ENCODE data around the gene NELFB. TPM values are rescaled to one million over a fixed set of nuclear protein-coding genes. Genes with fewer than 3 reads are reported as not detected.

NELFB gene
- total RNA-seq, 1 donor from 2014 or later = 47.7 TPM

- no peak overlapping the region for H3K4me3 ChIP-seq (ENCODE audit: low read depth, low read length)
- DNase-seq (ENCODE audit: low read depth) = no peak
- TF ChIP-seq CTCF (conservative IDR thresholded peaks at IDR 0.05; ENCODE audit: low read depth, low read length) = no peak
Measured at GRCh38 chr9:137320555-137321384, 65.6 kb downstream of the NELFB start.

GRCh38 chr9:137321726-137322361, 66.7 kb downstream of the NELFB start:
- DNase-seq (ENCODE audit: low read depth) = no peak
- TF ChIP-seq CTCF (conservative IDR thresholded peaks at IDR 0.05; ENCODE audit: low read depth, low read length) = no peak

More at GRCh38 chr9:137321726-137322361, 66.7 kb downstream of the NELFB start:
- no peak overlapping the region for H3K4me3 ChIP-seq (ENCODE audit: low read depth, low read length)

Other genes starting within 250 kb of the NELFB start
- 3.0 and 7.6 TPM in 2 replicates for gene ABCA2, start 227.1 kb upstream of the NELFB start, total RNA-seq
- not detected in 2 replicates for gene FUT7, start 223.2 kb upstream of the NELFB start, total RNA-seq
- 19.7 and 47.7 TPM in 2 replicates for gene NPDC1, start 209.2 kb upstream of the NELFB start, total RNA-seq
- gene ENTPD2, start 201.3 kb upstream of the NELFB start, total RNA-seq = 0.87 TPM in 1 of 2 replicates, not detected in the other
- gene SAPCD2, start 184.8 kb upstream of the NELFB start, total RNA-seq = 25.6 and 51.3 TPM in 2 replicates
- 2.1 and 2.2 TPM in 2 replicates for gene UAP1L1, start 177.8 kb upstream of the NELFB start, total RNA-seq
- gene MAN1B1, start 168.3 kb upstream of the NELFB start, total RNA-seq = 46.0 and 74.3 TPM in 2 replicates
- 66.9 and 125 TPM in 2 replicates for gene DPP7, start 140.6 kb upstream of the NELFB start, total RNA-seq
- gene GRIN1, start 116.2 kb upstream of the NELFB start, total RNA-seq = not detected in 2 replicates
- not detected in 2 replicates for gene LRRC26, start 85.3 kb upstream of the NELFB start, total RNA-seq
- not detected in 2 replicates for gene TMEM210, start 83.3 kb upstream of the NELFB start, total RNA-seq
- gene ANAPC2, start 66.8 kb upstream of the NELFB start, total RNA-seq = 16.7 TPM in 2 replicates
- 139 and 185 TPM in 2 replicates for gene SSNA1, start 66.7 kb upstream of the NELFB start, total RNA-seq
- 10.5 and 13.5 TPM in 2 replicates for gene TPRN, start 54.6 kb upstream of the NELFB start, total RNA-seq
- gene TMEM203, start 49.7 kb upstream of the NELFB start, total RNA-seq = 39.4 and 44.9 TPM in 2 replicates
- gene NDOR1, start 49.6 kb upstream of the NELFB start, total RNA-seq = 22.0 and 26.9 TPM in 2 replicates
- gene RNF208, start 33.1 kb upstream of the NELFB start, total RNA-seq = 0.22 and 1.5 TPM in 2 replicates
- gene CYSRT1, start 30.2 kb upstream of the NELFB start, total RNA-seq = 0.17 and 0.94 TPM in 2 replicates
- not detected in 2 replicates for gene RNF224, start 27.8 kb upstream of the NELFB start, total RNA-seq
- gene SLC34A3, start 24.4 kb upstream of the NELFB start, total RNA-seq = 0.07 TPM in 1 of 2 replicates, not detected in the other
- gene TUBB4B, start 14.0 kb upstream of the NELFB start, total RNA-seq = 725 and 1,240 TPM in 2 replicates
- gene STPG3, start 4.0 kb upstream of the NELFB start, total RNA-seq = not detected in 2 replicates
- gene TOR4A, start 22.4 kb downstream of the NELFB start, total RNA-seq = 48.5 and 56.1 TPM in 2 replicates
- 2.2 and 4.9 TPM in 2 replicates for gene NRARP, start 46.9 kb downstream of the NELFB start, total RNA-seq
- gene EXD3, start 167.8 kb downstream of the NELFB start, total RNA-seq = 4.1 and 29.2 TPM in 2 replicates
- 0.14 and 2.1 TPM in 2 replicates for gene NOXA1, start 168.1 kb downstream of the NELFB start, total RNA-seq
- gene ENTPD8, start 186.0 kb downstream of the NELFB start, total RNA-seq = not detected in 2 replicates
- gene NSMF, start 204.0 kb downstream of the NELFB start, total RNA-seq = 33.2 and 62.7 TPM in 2 replicates